OCI-M2 (cell line): ENCODE results near the gene PIBF1.
A peak's percentile ranks its signal among the peaks of the same experiment; 100 is the strongest.

ENCODE experiments used
- DNase-seq: peaks from one replicate; lab custom pipeline; 2025; ENCODE audit not compliant: unreplicated experiment; lab: John Stamatoyannopoulos, UW

Gene PIBF1

GRCh38 chr13:73058432-73058735, 276.5 kb downstream of the PIBF1 start:
- DNase-seq: no peak

GRCh38 chr13:73058736-73059459, 277.0 kb downstream of the PIBF1 start, which contains the start of gene KLF5:
Gene KLF5 (plus strand): TSS chr13:73059005. CDS start chr13:73059328, 323 bp downstream.
- DNase-seq: peak; percentile 38

- no peak for DNase-seq
These were observed 277.7 kb downstream of the PIBF1 start for GRCh38 chr13:73059460-73060250.

- DNase-seq: no peak
These were observed 278.6 kb downstream of the PIBF1 start for GRCh38 chr13:73060251-73061160.

- DNase-seq: no peak
These were observed 279.5 kb downstream of the PIBF1 start for GRCh38 chr13:73061473-73061872.

GRCh38 chr13:73061876-73062275, 279.9 kb downstream of the PIBF1 start:
- no peak for DNase-seq

- DNase-seq: no peak
These were observed 280.5 kb downstream of the PIBF1 start for GRCh38 chr13:73062468-73062867.

- no peak for DNase-seq
These were observed 281.2 kb downstream of the PIBF1 start for GRCh38 chr13:73063166-73063565.

- DNase-seq: no peak
These were observed 283.1 kb downstream of the PIBF1 start for GRCh38 chr13:73065036-73065435.

GRCh38 chr13:73065665-73066340, 283.9 kb downstream of the PIBF1 start:
- DNase-seq: no peak
